MM.1S (cell line): ENCODE results near the gene AHSP.
"Not testable (repeated sequence)": the region's sequence is repeated elsewhere in the genome, so short reads cannot be mapped to it uniquely, and the experiment has no call there.

Experiments
- DNase-seq: peaks from one replicate; pipeline ENCODE4 v3.0.0-alpha.2; 2015
- H2AFZ ChIP-seq: fragments of 300-600 bp; sonication (generic); 2 replicates; pipeline ENCODE4 v1.6.0; 2016; ENCODE audit warnings: antibody characterized with exemption, low read length
- H3F3A ChIP-seq: fragments of 300-600 bp; sonication (generic); 2 replicates; pipeline ENCODE4 v1.6.1; 2016; ENCODE audit warnings: mild to moderate bottlenecking, antibody characterized with exemption, low read length, moderate library complexity, mixed read lengths; ENCODE audit not compliant: insufficient read depth
- H3K27ac ChIP-seq: fragments of 300-600 bp; sonication (generic); 2 replicates; pipeline ENCODE4 v1.5.1; 2016; ENCODE audit warnings: mild to moderate bottlenecking, low read length
- H3K27me3 ChIP-seq: fragments of 300-600 bp; sonication (generic); replicated peaks from 2 replicates; pipeline ENCODE4 v1.6.0; 2016; ENCODE audit warnings: low read length; ENCODE audit not compliant: insufficient read depth
- H3K36me3 ChIP-seq: fragments of 300-600 bp; sonication (generic); replicated peaks from 2 replicates; pipeline ENCODE4 v1.6.1; 2016; ENCODE audit warnings: mild to moderate bottlenecking, low read length, mixed read lengths; ENCODE audit not compliant: insufficient read depth
- H3K4me1 ChIP-seq: fragments of 300-600 bp; sonication (generic); 2 replicates; pipeline ENCODE4 v1.6.1; 2016; ENCODE audit warnings: low read length, mixed read lengths
- H3K4me2 ChIP-seq: fragments of 300-600 bp; sonication (generic); 2 replicates; pipeline ENCODE4 v1.6.0; 2016; ENCODE audit warnings: low read depth, low read length
- H3K4me3 ChIP-seq: fragments of 300-600 bp; sonication (generic); 2 replicates; pipeline ENCODE4 v1.5.1; 2016; ENCODE audit warnings: low read length, mixed read lengths
- H3K79me2 ChIP-seq: fragments of 300-600 bp; sonication (generic); 2 replicates; pipeline ENCODE4 v1.6.1; 2016; ENCODE audit warnings: mixed run types, low read length, mixed read lengths
- H3K9ac ChIP-seq: fragments of 300-600 bp; sonication (generic); 2 replicates; pipeline ENCODE4 v1.6.1; 2016; ENCODE audit warnings: low read length, mixed read lengths
- H3K9me2 ChIP-seq: fragments of 300-600 bp; sonication (generic); replicated peaks from 2 replicates; pipeline ENCODE4 v1.6.1; 2016; ENCODE audit warnings: mild to moderate bottlenecking, low read length, mixed read lengths; ENCODE audit not compliant: insufficient read depth
- H3K9me3 ChIP-seq: fragments of 300-600 bp; sonication (generic); replicated peaks from 2 replicates; pipeline ENCODE4 v1.6.1; 2016; ENCODE audit warnings: mild to moderate bottlenecking, low read length, mixed read lengths; ENCODE audit not compliant: insufficient read depth
- H4K20me1 ChIP-seq: fragments of 300-600 bp; sonication (generic); 2 replicates; pipeline ENCODE4 v1.6.1; 2016; ENCODE audit warnings: mild to moderate bottlenecking, low read length, moderate library complexity, mixed read lengths; ENCODE audit not compliant: insufficient read depth
- EZH2 ChIP-seq: fragments of 300-600 bp; sonication (generic); optimal IDR thresholded peaks from 2 replicates; pipeline ENCODE3; 2017; ENCODE audit warnings: low read depth, mild to moderate bottlenecking, antibody characterized with exemption, low read length, mixed read lengths
- EZH2phosphoT487 ChIP-seq: fragments of 300-600 bp; sonication (generic); IDR thresholded peaks from 2 replicates; pipeline ENCODE4 v1.6.1; 2018; ENCODE audit warnings: antibody characterized with exemption, low read length
- TF ChIP-seq, protein P1 (sequence below): fragments of 300-600 bp; sonication (generic); IDR thresholded peaks from 2 replicates; pipeline ENCODE4 v1.5.1; 2016; ENCODE audit warnings: antibody characterized with exemption, low read length, mixed read lengths

The AHSP gene

DNA sequence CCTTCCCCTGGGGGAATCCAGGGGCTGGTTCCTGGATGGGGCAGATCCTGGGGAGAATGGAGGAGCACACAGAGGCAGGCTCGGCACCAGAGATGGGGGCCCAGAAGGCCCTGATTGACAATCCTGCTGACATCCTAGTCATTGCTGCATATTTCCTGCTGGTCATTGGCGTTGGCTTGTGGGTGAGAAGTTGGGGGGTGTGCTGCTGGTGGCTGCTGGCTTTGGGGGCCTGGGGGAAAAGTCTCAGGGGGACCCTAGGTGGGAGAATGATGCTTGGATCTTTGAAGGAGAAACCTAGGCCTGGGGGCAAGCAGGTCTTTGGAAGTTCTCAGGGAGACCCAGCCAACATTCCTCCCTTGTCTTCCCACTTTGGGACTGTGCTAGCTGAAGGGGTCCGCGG is 44.6 kb upstream of the AHSP start, which contains the start of gene SLC5A2:
Gene SLC5A2 (plus strand): TSS at position 43 of the 400 bp plus-strand sequence. CDS start 14 bp downstream, at position 57.
- Histone ChIP-seq H3K4me1 (no peaks in the 10 kb centered on the region), H3K79me2 (no peaks in the 10 kb centered on the region), H3F3A (no peaks in the 10 kb centered on the region), H3K4me2 (no peak within 1 kb of the TSS), H3K9me3 (no peaks in the 10 kb centered on the region), H3K27me3 (0 out of 2 replicates have a peak, but pooled peaks cover 10% of the 10 kb centered on the region), H3K9me2 (no peaks in the 10 kb centered on the region), H4K20me1 (no peaks in the 10 kb centered on the region), H2AFZ (no peak within 1 kb of the TSS), H3K9ac (no peak within 1 kb of the TSS), H3K36me3 (no peaks in the 10 kb centered on the region), H3K4me3 (no peak within 1 kb of the TSS), H3K27ac (no peak within 1 kb of the TSS)
- no peak for DNase-seq
- no peak for TF ChIP-seq EZH2
- no peak for TF ChIP-seq EZH2phosphoT487
- TF ChIP-seq, protein P1, sequence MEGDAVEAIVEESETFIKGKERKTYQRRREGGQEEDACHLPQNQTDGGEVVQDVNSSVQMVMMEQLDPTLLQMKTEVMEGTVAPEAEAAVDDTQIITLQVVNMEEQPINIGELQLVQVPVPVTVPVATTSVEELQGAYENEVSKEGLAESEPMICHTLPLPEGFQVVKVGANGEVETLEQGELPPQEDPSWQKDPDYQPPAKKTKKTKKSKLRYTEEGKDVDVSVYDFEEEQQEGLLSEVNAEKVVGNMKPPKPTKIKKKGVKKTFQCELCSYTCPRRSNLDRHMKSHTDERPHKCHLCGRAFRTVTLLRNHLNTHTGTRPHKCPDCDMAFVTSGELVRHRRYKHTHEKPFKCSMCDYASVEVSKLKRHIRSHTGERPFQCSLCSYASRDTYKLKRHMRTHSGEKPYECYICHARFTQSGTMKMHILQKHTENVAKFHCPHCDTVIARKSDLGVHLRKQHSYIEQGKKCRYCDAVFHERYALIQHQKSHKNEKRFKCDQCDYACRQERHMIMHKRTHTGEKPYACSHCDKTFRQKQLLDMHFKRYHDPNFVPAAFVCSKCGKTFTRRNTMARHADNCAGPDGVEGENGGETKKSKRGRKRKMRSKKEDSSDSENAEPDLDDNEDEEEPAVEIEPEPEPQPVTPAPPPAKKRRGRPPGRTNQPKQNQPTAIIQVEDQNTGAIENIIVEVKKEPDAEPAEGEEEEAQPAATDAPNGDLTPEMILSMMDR = no peak

DNA sequence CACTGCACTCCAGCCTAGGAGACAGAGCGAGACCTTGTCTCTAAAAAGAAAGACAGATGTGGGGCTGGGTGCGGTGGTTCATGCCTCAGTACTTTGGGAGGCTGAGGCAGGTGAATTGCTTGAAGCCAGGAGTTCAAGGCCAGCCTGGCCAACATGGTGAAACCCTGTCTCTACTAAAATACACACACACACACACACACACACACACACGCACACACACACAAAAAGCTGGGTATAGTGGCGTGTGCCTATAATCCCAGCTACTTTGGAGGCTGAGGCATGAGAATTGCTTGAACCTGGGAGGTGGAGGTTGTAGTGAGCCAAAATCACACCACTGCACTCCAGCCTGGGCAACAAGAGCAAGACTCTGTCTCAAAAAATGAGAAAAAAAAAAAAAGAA is 43.7 kb upstream of the AHSP start:
- H3K27ac ChIP-seq, H3K9me3 ChIP-seq, H3K4me3 ChIP-seq, H3K79me2 ChIP-seq, H2AFZ ChIP-seq, H3F3A ChIP-seq, H4K20me1 ChIP-seq, H3K9me2 ChIP-seq, H3K36me3 ChIP-seq, DNase-seq, H3K4me2 ChIP-seq, H3K9ac ChIP-seq, H3K4me1 ChIP-seq: not testable (repeated sequence)
- H3K27me3 ChIP-seq = 0 out of 2 replicates have a peak, but pooled peaks cover 10% of the 10 kb centered on the region

DNA sequence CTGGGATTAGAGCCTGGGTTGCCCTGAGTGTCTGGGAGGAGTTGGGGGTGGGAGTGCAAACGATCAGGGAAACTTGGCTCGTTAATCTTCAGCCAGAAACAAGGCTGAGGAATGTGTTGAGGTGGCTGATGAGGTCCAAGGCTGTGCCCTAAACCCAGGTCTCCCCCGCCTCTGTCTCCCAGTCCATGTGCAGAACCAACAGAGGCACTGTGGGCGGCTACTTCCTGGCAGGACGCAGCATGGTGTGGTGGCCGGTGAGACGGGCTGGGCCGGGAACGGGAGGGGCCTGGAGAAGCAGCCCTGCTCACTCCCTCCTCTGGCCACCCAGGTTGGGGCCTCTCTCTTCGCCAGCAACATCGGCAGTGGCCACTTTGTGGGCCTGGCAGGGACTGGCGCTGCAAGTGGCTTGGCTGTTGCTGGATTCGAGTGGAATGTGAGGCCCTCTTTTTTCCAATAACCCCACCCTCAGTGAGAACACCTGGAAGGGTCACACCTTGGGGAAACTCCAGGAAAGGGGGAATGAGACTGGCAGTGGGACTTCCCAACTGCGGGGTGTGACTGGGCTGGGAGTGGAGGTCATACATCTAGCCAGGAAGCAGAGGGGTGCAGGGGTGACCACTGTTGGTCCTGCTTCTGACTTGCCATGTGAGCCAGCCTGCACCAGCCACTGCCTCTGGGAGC is 43.1 kb upstream of the AHSP start:
- TF ChIP-seq, protein P1 = no peak
- TF ChIP-seq EZH2phosphoT487 (no peak), EZH2 (no peak)
- H3K27me3 ChIP-seq = 0 out of 2 replicates have a peak, but pooled peaks cover 10% of the 10 kb centered on the region
- H3K79me2 ChIP-seq = no peaks in the 10 kb centered on the region
- H3K9me2 ChIP-seq = no peaks in the 10 kb centered on the region
- no peak for DNase-seq
- H3F3A ChIP-seq = no peaks in the 10 kb centered on the region
- no peaks in the 10 kb centered on the region for H3K9me3 ChIP-seq
- H3K27ac ChIP-seq = no peak overlapping the region
- H3K4me2 ChIP-seq = no peak overlapping the region
- H3K9ac ChIP-seq = no peak overlapping the region
- H3K4me1 ChIP-seq = no peaks in the 10 kb centered on the region
- H3K36me3 ChIP-seq = no peaks in the 10 kb centered on the region
- H3K4me3 ChIP-seq = no peak overlapping the region
- no peak overlapping the region for H2AFZ ChIP-seq
- no peaks in the 10 kb centered on the region for H4K20me1 ChIP-seq

DNA sequence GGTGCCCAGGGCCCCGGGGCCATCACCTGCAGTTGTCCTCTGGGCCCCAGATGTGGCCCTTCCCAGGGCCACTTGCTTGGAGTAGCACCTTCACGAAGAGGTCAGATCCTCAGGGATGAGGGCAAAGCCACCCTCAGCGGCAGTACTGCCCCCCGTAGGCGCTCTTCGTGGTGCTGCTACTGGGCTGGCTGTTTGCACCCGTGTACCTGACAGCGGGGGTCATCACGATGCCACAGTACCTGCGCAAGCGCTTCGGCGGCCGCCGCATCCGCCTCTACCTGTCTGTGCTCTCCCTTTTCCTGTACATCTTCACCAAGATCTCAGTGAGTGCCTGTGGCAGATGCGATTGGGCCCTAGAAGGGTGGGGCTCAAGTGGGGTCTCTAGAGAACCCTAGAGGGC is 42.1 kb upstream of the AHSP start:
- Histone ChIP-seq H3K4me1 (no peaks in the 10 kb centered on the region), H3K9ac (no peak overlapping the region), H3K4me3 (no peak overlapping the region), H3K9me2 (no peaks in the 10 kb centered on the region), H3K27ac (no peak overlapping the region), H4K20me1 (no peaks in the 10 kb centered on the region), H3F3A (no peaks in the 10 kb centered on the region), H3K9me3 (no peaks in the 10 kb centered on the region), H2AFZ (no peak overlapping the region), H3K79me2 (no peaks in the 10 kb centered on the region), H3K4me2 (no peak overlapping the region), H3K27me3 (0 out of 2 replicates have a peak, but pooled peaks cover 10% of the 10 kb centered on the region), H3K36me3 (no peaks in the 10 kb centered on the region)
- TF ChIP-seq EZH2 (no peak), EZH2phosphoT487 (no peak)
- TF ChIP-seq, protein P1 = no peak
- DNase-seq = no peak
